Heart right ventricle (tissue), 16 donors: ENCODE measurements around the gene WNT5A. TPM values are rescaled to one million over a fixed set of nuclear protein-coding genes. Genes with fewer than 3 reads are reported as not detected.

Experiments
- ATAC-seq, 8 donors: fragments of 200-7000 bp; cut with Tn5 transposase; one replicate each; pipeline ENCODE4 v1.9.1; 2020; ENCODE audit warnings: mild to moderate bottlenecking in 8 of 8, moderate library complexity in 8 of 8, moderate number of reproducible peaks in 1 of 8
- DNase-seq, 2 donors: peaks; one replicate each; pipeline ENCODE4 v3.0.0-alpha.2; 2020
- H3K27ac ChIP-seq, 10 donors: fragments of 200-600 bp; sonication (generic) in 2 of 10; one replicate each; pipeline versions ENCODE4 v1.5.0 to v1.8.0; 2020 to 2022; ENCODE audit warnings: mild to moderate bottlenecking in 3 of 10
- H3K27me3 ChIP-seq, 7 donors: fragments of 200-600 bp; one replicate each; pipeline ENCODE4 v1.8.0; 2021 to 2022; ENCODE audit warnings: mild to moderate bottlenecking in 2 of 7
- H3K36me3 ChIP-seq, 9 donors: fragments of 200-600 bp; sonication (generic) in 1 of 9; one replicate each; pipeline versions ENCODE4 v1.5.0 to v1.8.0; 2020 to 2022; ENCODE audit warnings: mild to moderate bottlenecking in 2 of 9
- H3K4me1 ChIP-seq, 9 donors: fragments of 200-600 bp; sonication (generic) in 1 of 9; one replicate each; pipeline versions ENCODE4 v1.5.0 to v1.8.0; 2020 to 2022; ENCODE audit warnings: mild to moderate bottlenecking in 4 of 9
- H3K4me3 ChIP-seq, 10 donors: fragments of 200-600 bp; sonication (generic) in 2 of 10; one replicate each; pipeline versions ENCODE4 v1.5.0 to v1.8.0; 2020 to 2022; ENCODE audit warnings: mild to moderate bottlenecking in 7 of 10, moderate library complexity in 2 of 10
- H3K9me3 ChIP-seq, 11 donors: fragments of 200-600 bp in 10 of 11; sonication (generic) in 2 of 11; one replicate each; pipeline versions ENCODE4 v1.5.0 to v1.8.0; 2013 to 2022; ENCODE audit warnings: mild to moderate bottlenecking in 2 of 11, control low read depth in 1 of 11, moderate library complexity in 1 of 11
- WGBS, 2 donors: extraction: QIAGEN DNeasy Blood & Tissue Kit; methylation state at CpG; one replicate each; pipeline ENCODE4 v1.1.7; 2013; ENCODE audit warnings: inconsistent platforms in 1 of 2; 5-methylcytosine and 5-hydroxymethylcytosine counted together
- intact Hi-C, 10 donors: fragments of 100-400 bp; cut with DNase I; formaldehyde crosslinking; loops; one replicate each; pipeline versions ENCODE4 v1.11.1 to v1.14.2; 2022
- polyA plus RNA-seq, 2 donors: library from polyadenylated mRNA; stranded (reverse); fragments of 200-250 nt; gene quantifications; one replicate each; pipeline ENCODE4 v1.2.3, GENCODE V29; 2013
- total RNA-seq, 10 donors: library from RNA; stranded (reverse); fragmentation: NEBNext Ultra II Directional in 3 of 10; extraction: Animal tissue kit (Norgen Biotek cat#: 25700) in 3 of 10; gene quantifications; one replicate each; pipeline versions ENCODE4 v1.2.1 to v1.2.4, GENCODE V29; 2021 to 2023
- TF ChIP-seq, protein P1 (sequence below), 9 donors: fragments of 200-600 bp; sonication (generic) in 2 of 9; IDR thresholded peaks; one replicate each; pipeline versions ENCODE4 v1.5.0 to v1.8.0; 2021 to 2022; ENCODE audit warnings: antibody characterized with exemption in 9 of 9, mild to moderate bottlenecking in 5 of 9, moderate library complexity in 1 of 9
- donor health status: Arrhythmogenic right ventricular cardiomyopathy.
- donor health status: ischemic (EF 13 %, LVEDD 7.1; RV severe dilation, severe dysfunction).
- donor health status: healthy with polysubstance abuse.
- donor health status: DM: no; HTN: yes; CAD: no.
- donor health status: DM: no; HTN: no; CAD: no.
- donor health status: ischemic (EF 25% LVEDD 6.9; RV normal size, moderate dysfunction).
- donor health status: ischemic (EF 25% LVEDD 5.7; RV mildly dilated, moderate dysfunction).
- donor health status: healthy.
- donor health status: DM: yes; HTN: yes; CAD: no.
- donor health status: Ischemic cardiomyopathy.
- donor health status: ischemic (EF 35%, LVEDD 5.7; RV mildly dilated, moderate dysfunction).
- donor health status: nonischemic (EF 11% LVEDD 7.7; RV severe dilation, severe dysfunction).
- donor health status: DM: yes; HTN: yes; CAD: no.
- donor health status: PGD.
- donor health status: ischemic (EF 29% LVEDD 5.4; RV normal size, mild dysfunction).
- donor health status: nonischemic (EF 23%, LVEDD 6.1; RV moderate dilation, normal function).

The WNT5A gene
- total and polyA plus RNA-seq, 12 donors, result 0.33 to 5.9 (median 3.2) TPM

GRCh38 chr3:55449527-55449926 is 37.6 kb downstream of the WNT5A start:
- H3K27me3 ChIP-seq, result peaks cover 0 to 13% (median 6%) of the 10 kb centered on the region in 7 donors
- no peak overlapping the region for H3K27ac ChIP-seq
- no peaks in the 10 kb centered on the region for H3K4me1 ChIP-seq
- intact Hi-C loops, result no loop called here
- H3K9me3 ChIP-seq, result no peaks in the 10 kb centered on the region
- DNase-seq (no peak), ATAC-seq (no peak)
- TF ChIP-seq, protein P1, sequence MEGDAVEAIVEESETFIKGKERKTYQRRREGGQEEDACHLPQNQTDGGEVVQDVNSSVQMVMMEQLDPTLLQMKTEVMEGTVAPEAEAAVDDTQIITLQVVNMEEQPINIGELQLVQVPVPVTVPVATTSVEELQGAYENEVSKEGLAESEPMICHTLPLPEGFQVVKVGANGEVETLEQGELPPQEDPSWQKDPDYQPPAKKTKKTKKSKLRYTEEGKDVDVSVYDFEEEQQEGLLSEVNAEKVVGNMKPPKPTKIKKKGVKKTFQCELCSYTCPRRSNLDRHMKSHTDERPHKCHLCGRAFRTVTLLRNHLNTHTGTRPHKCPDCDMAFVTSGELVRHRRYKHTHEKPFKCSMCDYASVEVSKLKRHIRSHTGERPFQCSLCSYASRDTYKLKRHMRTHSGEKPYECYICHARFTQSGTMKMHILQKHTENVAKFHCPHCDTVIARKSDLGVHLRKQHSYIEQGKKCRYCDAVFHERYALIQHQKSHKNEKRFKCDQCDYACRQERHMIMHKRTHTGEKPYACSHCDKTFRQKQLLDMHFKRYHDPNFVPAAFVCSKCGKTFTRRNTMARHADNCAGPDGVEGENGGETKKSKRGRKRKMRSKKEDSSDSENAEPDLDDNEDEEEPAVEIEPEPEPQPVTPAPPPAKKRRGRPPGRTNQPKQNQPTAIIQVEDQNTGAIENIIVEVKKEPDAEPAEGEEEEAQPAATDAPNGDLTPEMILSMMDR (IDR thresholded peaks at IDR 0.05), result no peak
- WGBS, 2 donors, result 82 to 100% methylated on average over 1 of the region's 1 CpG
- no peak overlapping the region for H3K4me3 ChIP-seq
- H3K36me3 ChIP-seq, result no peaks in the 10 kb centered on the region

DNA sequence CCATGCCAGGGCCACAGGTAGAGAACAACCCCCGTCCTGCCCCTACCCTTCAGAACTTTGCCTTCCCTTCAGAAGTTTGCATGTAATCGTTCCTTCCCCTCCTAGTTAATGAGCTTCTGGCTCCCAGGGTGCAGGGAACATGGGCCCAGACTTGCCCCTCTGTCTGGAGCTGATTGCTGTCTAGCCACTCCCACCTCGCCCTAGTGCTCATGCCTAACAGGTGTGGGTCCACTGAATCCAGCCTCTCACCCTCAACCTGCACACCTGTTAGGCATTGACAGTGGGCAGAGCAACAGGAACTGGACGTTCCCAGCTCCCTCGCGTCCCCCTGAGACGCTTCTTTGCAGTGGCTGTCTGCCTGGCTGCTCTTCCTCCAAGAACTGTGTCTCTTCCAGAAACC is 40.3 kb downstream of the WNT5A start:
- intact Hi-C loops, result no loop called here
- H3K4me1 ChIP-seq, result no peaks in the 10 kb centered on the region
- ATAC-seq (no peak), DNase-seq (no peak)
- 57 to 64% methylated on average over 7 of the region's 7 CpGs for WGBS, 2 donors
- no peaks in the 10 kb centered on the region for H3K9me3 ChIP-seq
- H3K4me3 ChIP-seq, result no peak overlapping the region
- H3K27me3 ChIP-seq, result peaks cover 0 to 16% (median 4%) of the 10 kb centered on the region in 7 donors
- H3K27ac ChIP-seq, result no peak overlapping the region
- no peaks in the 10 kb centered on the region for H3K36me3 ChIP-seq
- TF ChIP-seq, protein P1 (IDR thresholded peaks at IDR 0.05), result no peak

- TF ChIP-seq, protein P1 (IDR thresholded peaks at IDR 0.05), result no peak
- WGBS, 2 donors, result 70 to 85% methylated on average over 6 of the region's 6 CpGs
- H3K4me3 ChIP-seq, result no peak overlapping the region
- H3K36me3 ChIP-seq, result no peaks in the 10 kb centered on the region
- intact Hi-C loops, result no loop called here
- peaks cover 0 to 16% (median 4%) of the 10 kb centered on the region in 7 donors for H3K27me3 ChIP-seq
- no peak overlapping the region for H3K27ac ChIP-seq
- ATAC-seq (no peak), DNase-seq (no peak)
- no peaks in the 10 kb centered on the region for H3K9me3 ChIP-seq
- no peaks in the 10 kb centered on the region for H3K4me1 ChIP-seq
Measured at GRCh38 chr3:55445551-55445950, 41.6 kb downstream of the WNT5A start.

GRCh38 chr3:55443346-55443745 is 43.8 kb downstream of the WNT5A start:
- peaks cover 0 to 16% (median 4%) of the 10 kb centered on the region in 7 donors for H3K27me3 ChIP-seq
- H3K4me3 ChIP-seq, result no peak overlapping the region
- H3K27ac ChIP-seq, result no peak overlapping the region
- H3K9me3 ChIP-seq, result no peaks in the 10 kb centered on the region
- H3K4me1 ChIP-seq, result no peaks in the 10 kb centered on the region
- H3K36me3 ChIP-seq, result no peaks in the 10 kb centered on the region
- ATAC-seq (no peak), DNase-seq (no peak)
- WGBS, 2 donors, result 79 to 82% methylated on average over 3 of the region's 3 CpGs
- intact Hi-C loops, result no loop called here
- TF ChIP-seq, protein P1 (IDR thresholded peaks at IDR 0.05), result no peak
